ENCODE results near the gene DYRK1A. TPM values are rescaled to one million over a fixed set of nuclear protein-coding genes. Genes with fewer than 3 reads are reported as not detected.

The DYRK1A gene
- total RNA-seq, 5 donors from 2014 or later (not counting 1 experiment from before 2014, with no cell fraction given): 113 to 149 (median 115) TPM

DNA sequence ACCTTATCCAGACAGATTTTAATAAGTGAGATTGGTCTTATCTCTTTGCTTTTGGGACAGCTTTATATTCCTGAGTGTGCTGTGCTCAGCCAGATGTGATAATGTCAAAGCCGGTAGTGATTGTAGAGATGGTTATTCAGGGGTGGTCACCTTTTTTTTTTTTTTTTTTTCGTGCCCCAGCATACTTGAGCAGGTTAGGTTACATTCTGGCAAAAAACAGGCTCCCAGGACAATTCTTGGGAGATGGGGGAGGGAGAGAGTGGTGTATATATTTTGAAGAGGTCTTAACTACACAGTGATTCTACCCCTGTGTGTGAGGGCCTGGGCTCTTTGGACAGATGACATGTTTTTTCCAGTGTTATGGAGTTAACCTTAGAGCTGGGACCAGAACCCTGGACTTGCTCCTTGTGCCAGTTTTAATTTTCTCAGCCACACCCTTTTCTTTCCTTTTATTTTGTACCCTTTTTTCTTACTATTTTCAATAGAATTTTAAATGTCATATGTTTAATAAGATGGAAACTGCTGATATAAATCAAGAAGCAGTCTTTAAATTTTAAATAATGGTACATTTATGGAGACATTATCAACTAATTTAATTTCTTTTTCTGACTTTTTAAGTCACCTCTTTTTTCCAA lies 88.4 kb downstream of the DYRK1A start:
- Mint-ChIP-seq H3K27ac (peak overlapping the region; percentile 77 to 78), H3K9me3 (no peaks in the 10 kb centered on the region), H3K27me3 (no peaks in the 10 kb centered on the region), H3K4me3 (peak overlapping the region in 2 of 3 donors; percentile 7 to 52), H3K4me1 (peaks cover 90 to 95% (median 90%) of the 10 kb centered on the region in 3 donors), H3K36me3 (peaks cover 13% of the 10 kb centered on the region)
- H3K36me3 ChIP-seq (ENCODE audit: control insufficient read depth in 2 of 2, extremely low read depth in 1 of 2, insufficient read depth in 1 of 2, low read length in 1 of 2): peaks cover 0 to 6% of the 10 kb centered on the region in 2 donors
- no peaks in the 10 kb centered on the region for H3K27me3 ChIP-seq (replicated peaks in 1 of 2; ENCODE audit: control insufficient read depth in 2 of 2, extremely low read depth in 1 of 2, insufficient read depth in 2 of 2, low read length in 1 of 2)
- ChIA-PET POLR2A (interaction anchor here in 1 of 2 donors (0.7 kb wide), 1 partner anchor 1783 kb away, joined by 17 read pairs; no protein-coding TSS in a partner anchor), CTCF (no interaction called here)
- no peak overlapping the region for H3K27ac ChIP-seq (ENCODE audit: low read length)
- H3K4me1 ChIP-seq (ENCODE audit: control insufficient read depth in 1 of 2, extremely low read depth in 1 of 2, insufficient read depth in 2 of 2, low read length in 2 of 2): peaks cover 25 to 55% of the 10 kb centered on the region in 2 experiments
- no peaks in the 10 kb centered on the region for H3K9me3 ChIP-seq
- 100% methylated on average over 1 of the region's 2 CpGs for WGBS (ENCODE audit: insufficient coverage)
- ATAC-seq (replicated peaks in 1 of 4) (no peak), DNase-seq (no peak)
- H3K4me3 ChIP-seq (ENCODE audit: control insufficient read depth in 1 of 2, extremely low read depth in 1 of 2, low read length in 1 of 2): no peak overlapping the region

GRCh38 chr21:37455504-37455911 lies 88.9 kb downstream of the DYRK1A start:
- POLR2A ChIA-PET: interaction anchor here (0.6 to 0.9 kb wide), 2 partner anchors 11 to 55 kb away, joined by 3 to 7 read pairs; no protein-coding TSS in a partner anchor
- CTCF ChIA-PET: no interaction called here
- H3K9me3 ChIP-seq: no peaks in the 10 kb centered on the region

DNA sequence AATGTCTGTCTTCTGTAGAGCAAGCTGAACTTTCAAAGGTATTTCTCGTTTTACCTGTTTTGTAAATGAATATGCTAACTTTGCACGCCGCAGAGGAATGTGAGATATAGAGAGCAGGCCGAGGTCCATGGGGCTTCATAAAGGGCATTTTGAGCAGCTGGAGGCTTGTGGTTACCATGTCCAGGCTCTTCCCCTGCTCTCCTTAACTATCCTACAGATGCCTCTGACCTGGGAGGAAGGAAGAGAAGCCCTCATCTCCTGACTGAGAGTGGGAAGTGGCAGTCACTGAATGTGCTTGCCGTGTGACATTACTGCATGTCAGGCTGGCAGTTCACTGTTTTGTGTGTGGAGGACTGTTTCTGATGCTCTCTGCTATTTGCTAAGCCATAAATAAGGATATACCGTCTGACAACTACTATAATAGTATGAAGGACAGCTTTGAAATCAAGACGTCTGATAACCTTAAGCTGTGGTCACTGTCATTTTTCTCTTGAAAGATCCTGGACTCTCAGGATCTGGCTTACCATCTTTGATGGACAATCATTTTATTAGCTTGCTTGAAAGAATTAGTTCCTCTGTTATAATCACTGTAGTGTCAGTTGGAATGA lies 92.2 kb downstream of the DYRK1A start:
- WGBS (ENCODE audit: insufficient coverage): no CpG with 5 or more reads among the region's 7 CpGs
- Histone ChIP-seq H3K27ac (ENCODE audit: low read length) (peak overlapping the region; percentile 47), H3K9me3 (no peaks in the 10 kb centered on the region), H3K4me1 (ENCODE audit: control insufficient read depth in 1 of 2, extremely low read depth in 1 of 2, insufficient read depth in 2 of 2, low read length in 2 of 2) (peaks cover 43 to 55% of the 10 kb centered on the region in 2 experiments), H3K4me3 (ENCODE audit: control insufficient read depth in 1 of 2, extremely low read depth in 1 of 2, low read length in 1 of 2) (peak overlapping the region in 1 of 2 donors; percentile 23), H3K27me3 (replicated peaks in 1 of 2; ENCODE audit: control insufficient read depth in 2 of 2, extremely low read depth in 1 of 2, insufficient read depth in 2 of 2, low read length in 1 of 2) (no peaks in the 10 kb centered on the region), H3K36me3 (ENCODE audit: control insufficient read depth in 2 of 2, extremely low read depth in 1 of 2, insufficient read depth in 1 of 2, low read length in 1 of 2) (no peaks in the 10 kb centered on the region)
- H3K27me3 Mint-ChIP-seq: no peaks in the 10 kb centered on the region
- H3K4me3 Mint-ChIP-seq: peak overlapping the region in 2 of 3 donors; percentile 42 to 77
- peaks cover 89 to 94% (median 90%) of the 10 kb centered on the region in 3 donors for H3K4me1 Mint-ChIP-seq
- H3K36me3 Mint-ChIP-seq: peaks cover 3% of the 10 kb centered on the region
- POLR2A ChIA-PET: interaction anchor here (0.6 to 1.4 kb wide), 4 partner anchors 11 to 1139 kb away, joined by 3 to 7 read pairs (median 4); partner anchors contain the start of gene MORC3 (in 1 of the 2)
- peak; percentile 7 to 17 (median 11) for ATAC-seq (replicated peaks in 1 of 4)
- no peaks in the 10 kb centered on the region for H3K9me3 Mint-ChIP-seq
- CTCF ChIA-PET: interaction anchor here (0.6 to 0.7 kb wide), 4 partner anchors 61 to 984 kb away, joined by 3 to 7 read pairs (median 3); no protein-coding TSS in a partner anchor
- no peak for DNase-seq
- H3K27ac Mint-ChIP-seq: peak overlapping the region; percentile 71 to 84

More at GRCh38 chr21:37455504-37455911, 88.9 kb downstream of the DYRK1A start:
- DNase-seq: no peak
- Mint-ChIP-seq H3K4me1 (peaks cover 89 to 94% (median 90%) of the 10 kb centered on the region in 3 donors), H3K27ac (peak overlapping the region; percentile 77 to 78), H3K4me3 (peak overlapping the region in 1 of 3 donors; percentile 17), H3K9me3 (no peaks in the 10 kb centered on the region), H3K27me3 (no peaks in the 10 kb centered on the region), H3K36me3 (peaks cover 8% of the 10 kb centered on the region)
- WGBS (ENCODE audit: insufficient coverage): 46% methylated on average over 3 of the region's 7 CpGs
- H3K4me3 ChIP-seq (ENCODE audit: control insufficient read depth in 1 of 2, extremely low read depth in 1 of 2, low read length in 1 of 2): no peak overlapping the region
- H3K27ac ChIP-seq (ENCODE audit: low read length): no peak overlapping the region
- no peaks in the 10 kb centered on the region for H3K27me3 ChIP-seq (replicated peaks in 1 of 2; ENCODE audit: control insufficient read depth in 2 of 2, extremely low read depth in 1 of 2, insufficient read depth in 2 of 2, low read length in 1 of 2)
- peaks cover 25 to 51% of the 10 kb centered on the region in 2 experiments for H3K4me1 ChIP-seq (ENCODE audit: control insufficient read depth in 1 of 2, extremely low read depth in 1 of 2, insufficient read depth in 2 of 2, low read length in 2 of 2)
- peaks cover 0 to under 1% of the 10 kb centered on the region in 2 donors for H3K36me3 ChIP-seq (ENCODE audit: control insufficient read depth in 2 of 2, extremely low read depth in 1 of 2, insufficient read depth in 1 of 2, low read length in 1 of 2)
- no peak for ATAC-seq (replicated peaks in 1 of 4)

DNA sequence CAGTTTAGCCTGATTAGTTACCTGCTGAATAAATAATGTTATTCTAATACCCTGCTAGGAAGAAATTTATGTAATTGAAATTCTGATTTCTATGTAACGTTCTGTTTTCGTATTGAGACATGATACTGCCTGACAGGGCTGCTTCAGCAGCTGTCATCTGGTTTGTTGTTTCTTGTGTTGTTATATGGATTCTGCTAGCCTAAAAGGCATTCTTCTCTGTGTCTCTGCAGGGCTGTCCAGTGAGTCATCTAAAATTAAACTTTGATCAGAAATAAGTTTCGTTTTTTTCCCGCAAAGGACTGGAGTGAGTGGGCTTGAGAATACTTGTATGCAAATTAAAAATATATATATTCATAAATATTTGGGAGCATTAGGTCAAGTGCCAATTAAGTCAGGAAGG lies 93.0 kb downstream of the DYRK1A start:
- peak overlapping the region in 1 of 3 donors; percentile 24 for H3K4me3 Mint-ChIP-seq
- CTCF ChIA-PET: no interaction called here
- no peak for ATAC-seq (replicated peaks in 1 of 4)
- no peak for DNase-seq
- peaks cover 89 to 93% (median 90%) of the 10 kb centered on the region in 3 donors for H3K4me1 Mint-ChIP-seq
- peaks cover 3% of the 10 kb centered on the region for H3K36me3 Mint-ChIP-seq
- H3K27me3 ChIP-seq (replicated peaks in 1 of 2; ENCODE audit: control insufficient read depth in 2 of 2, extremely low read depth in 1 of 2, insufficient read depth in 2 of 2, low read length in 1 of 2): no peaks in the 10 kb centered on the region
- no peaks in the 10 kb centered on the region for H3K27me3 Mint-ChIP-seq
- H3K9me3 Mint-ChIP-seq: no peaks in the 10 kb centered on the region
- H3K36me3 ChIP-seq (ENCODE audit: control insufficient read depth in 2 of 2, extremely low read depth in 1 of 2, insufficient read depth in 1 of 2, low read length in 1 of 2): no peaks in the 10 kb centered on the region
- H3K9me3 ChIP-seq: no peaks in the 10 kb centered on the region
- H3K4me3 ChIP-seq (ENCODE audit: control insufficient read depth in 1 of 2, extremely low read depth in 1 of 2, low read length in 1 of 2): no peak overlapping the region
- peak overlapping the region; percentile 68 to 70 for H3K27ac Mint-ChIP-seq
- 100% methylated on average over 2 of the region's 4 CpGs for WGBS (ENCODE audit: insufficient coverage)
- POLR2A ChIA-PET: interaction anchor here in 1 of 2 donors (1.4 kb wide), 1 partner anchor 12 kb away, joined by 4 read pairs; no protein-coding TSS in a partner anchor
- H3K27ac ChIP-seq (ENCODE audit: low read length): peak overlapping the region; percentile 47
- H3K4me1 ChIP-seq (ENCODE audit: control insufficient read depth in 1 of 2, extremely low read depth in 1 of 2, insufficient read depth in 2 of 2, low read length in 2 of 2): peaks cover 43 to 52% of the 10 kb centered on the region in 2 experiments

DNA sequence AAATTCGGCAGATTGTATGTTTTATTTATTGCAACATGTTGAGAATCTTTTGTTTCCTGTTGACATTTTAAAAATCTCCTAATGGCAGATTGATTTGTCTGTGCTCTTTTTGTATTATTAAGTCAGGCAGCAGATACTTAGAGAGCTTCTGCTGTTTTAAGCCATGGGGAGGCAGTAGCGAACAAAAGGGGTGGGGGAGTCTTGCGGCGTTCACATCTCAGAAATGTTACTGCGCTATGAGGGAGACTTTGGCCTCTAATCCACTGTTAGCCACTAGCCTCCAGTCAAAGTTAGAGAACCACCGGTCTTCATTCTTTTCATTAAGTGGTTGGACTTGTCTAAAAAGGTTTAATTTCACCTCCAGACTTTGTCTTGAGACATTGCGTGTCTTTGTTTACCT lies 93.6 kb downstream of the DYRK1A start:
- CTCF ChIA-PET: interaction anchor here in 1 of 2 donors (0.5 kb wide), 1 partner anchor 14 kb away, joined by 4 read pairs; no protein-coding TSS in a partner anchor
- no peaks in the 10 kb centered on the region for H3K9me3 Mint-ChIP-seq
- no CpG with 5 or more reads among the region's 7 CpGs for WGBS (ENCODE audit: insufficient coverage)
- Histone ChIP-seq H3K9me3 (no peaks in the 10 kb centered on the region), H3K36me3 (ENCODE audit: control insufficient read depth in 2 of 2, extremely low read depth in 1 of 2, insufficient read depth in 1 of 2, low read length in 1 of 2) (no peaks in the 10 kb centered on the region), H3K27me3 (replicated peaks in 1 of 2; ENCODE audit: control insufficient read depth in 2 of 2, extremely low read depth in 1 of 2, insufficient read depth in 2 of 2, low read length in 1 of 2) (no peaks in the 10 kb centered on the region), H3K4me1 (ENCODE audit: control insufficient read depth in 1 of 2, extremely low read depth in 1 of 2, insufficient read depth in 2 of 2, low read length in 2 of 2) (peaks cover 43 to 48% of the 10 kb centered on the region in 2 experiments), H3K4me3 (ENCODE audit: control insufficient read depth in 1 of 2, extremely low read depth in 1 of 2, low read length in 1 of 2) (no peak overlapping the region), H3K27ac (ENCODE audit: low read length) (peak overlapping the region; percentile 13)
- POLR2A ChIA-PET: no interaction called here
- H3K27me3 Mint-ChIP-seq: no peaks in the 10 kb centered on the region
- peaks cover 86 to 89% (median 88%) of the 10 kb centered on the region in 3 donors for H3K4me1 Mint-ChIP-seq
- no peak overlapping the region for H3K4me3 Mint-ChIP-seq
- H3K27ac Mint-ChIP-seq: peak overlapping the region; percentile 36 to 64
- peaks cover 6% of the 10 kb centered on the region for H3K36me3 Mint-ChIP-seq
- ATAC-seq (replicated peaks in 1 of 4) (no peak), DNase-seq (no peak)

- peak overlapping the region; percentile 25 to 46 (median 35) for H3K4me3 Mint-ChIP-seq
- Histone ChIP-seq H3K4me3 (ENCODE audit: control insufficient read depth in 1 of 2, extremely low read depth in 1 of 2, low read length in 1 of 2) (no peak overlapping the region), H3K4me1 (ENCODE audit: control insufficient read depth in 1 of 2, extremely low read depth in 1 of 2, insufficient read depth in 2 of 2, low read length in 2 of 2) (peaks cover 37 to 43% of the 10 kb centered on the region in 2 experiments), H3K36me3 (ENCODE audit: control insufficient read depth in 2 of 2, extremely low read depth in 1 of 2, insufficient read depth in 1 of 2, low read length in 1 of 2) (no peaks in the 10 kb centered on the region), H3K27ac (ENCODE audit: low read length) (peak overlapping the region; percentile 65), H3K9me3 (no peaks in the 10 kb centered on the region), H3K27me3 (replicated peaks in 1 of 2; ENCODE audit: control insufficient read depth in 2 of 2, extremely low read depth in 1 of 2, insufficient read depth in 2 of 2, low read length in 1 of 2) (no peaks in the 10 kb centered on the region)
- H3K9me3 Mint-ChIP-seq: no peaks in the 10 kb centered on the region
- H3K36me3 Mint-ChIP-seq: peaks cover 6% of the 10 kb centered on the region
- ATAC-seq (replicated peaks in 1 of 4) (peak; percentile 43 to 80 (median 61)), DNase-seq (peak in 9 of 35 experiments; percentile 6 to 70 (median 21))
- ChIA-PET POLR2A (no interaction called here), CTCF (no interaction called here)
- peaks cover 84 to 88% (median 87%) of the 10 kb centered on the region in 3 donors for H3K4me1 Mint-ChIP-seq
- no peaks in the 10 kb centered on the region for H3K27me3 Mint-ChIP-seq
- peak overlapping the region; percentile 80 to 85 for H3K27ac Mint-ChIP-seq
- no CpG with 5 or more reads among the region's 4 CpGs for WGBS (ENCODE audit: insufficient coverage)
These were observed 94.9 kb downstream of the DYRK1A start for GRCh38 chr21:37461479-37461878.
